IPS-18c (cell line): ENCODE results near the gene LSM14B.

ENCODE experiments used
- H3K4me3 ChIP-seq: 2 replicates; pipeline ENCODE4 v1.7.0; 2013; ENCODE audit warnings: low read depth, mild to moderate bottlenecking, low read length, moderate library complexity; ENCODE audit not compliant: insufficient read depth
- H3K9me3 ChIP-seq: one replicate; pipeline ENCODE4 v1.6.1; 2013; ENCODE audit warnings: mild to moderate bottlenecking, low read length, moderate library complexity; ENCODE audit not compliant: control insufficient read depth, insufficient read depth

The LSM14B gene

GRCh38 chr20:62182469-62183425 lies 60.5 kb downstream of the LSM14B start, which contains the start of gene MTG2:
Gene MTG2 (plus strand): TSS chr20:62183028. CDS start chr20:62193421, 10,393 bp downstream.
- Histone ChIP-seq H3K4me3 (peak within 1 kb of the TSS; percentile 97), H3K9me3 (no peaks in the 10 kb centered on the region)

GRCh38 chr20:62183426-62184142 lies 61.3 kb downstream of the LSM14B start:
- Histone ChIP-seq H3K4me3 (peak overlapping the region; percentile 97), H3K9me3 (no peaks in the 10 kb centered on the region)
